ENCODE data around the gene CNOT6.

GRCh38 chr5:180553530-180553929 lies 59.4 kb downstream of the CNOT6 start:
- TF ChIP-seq, protein P1, sequence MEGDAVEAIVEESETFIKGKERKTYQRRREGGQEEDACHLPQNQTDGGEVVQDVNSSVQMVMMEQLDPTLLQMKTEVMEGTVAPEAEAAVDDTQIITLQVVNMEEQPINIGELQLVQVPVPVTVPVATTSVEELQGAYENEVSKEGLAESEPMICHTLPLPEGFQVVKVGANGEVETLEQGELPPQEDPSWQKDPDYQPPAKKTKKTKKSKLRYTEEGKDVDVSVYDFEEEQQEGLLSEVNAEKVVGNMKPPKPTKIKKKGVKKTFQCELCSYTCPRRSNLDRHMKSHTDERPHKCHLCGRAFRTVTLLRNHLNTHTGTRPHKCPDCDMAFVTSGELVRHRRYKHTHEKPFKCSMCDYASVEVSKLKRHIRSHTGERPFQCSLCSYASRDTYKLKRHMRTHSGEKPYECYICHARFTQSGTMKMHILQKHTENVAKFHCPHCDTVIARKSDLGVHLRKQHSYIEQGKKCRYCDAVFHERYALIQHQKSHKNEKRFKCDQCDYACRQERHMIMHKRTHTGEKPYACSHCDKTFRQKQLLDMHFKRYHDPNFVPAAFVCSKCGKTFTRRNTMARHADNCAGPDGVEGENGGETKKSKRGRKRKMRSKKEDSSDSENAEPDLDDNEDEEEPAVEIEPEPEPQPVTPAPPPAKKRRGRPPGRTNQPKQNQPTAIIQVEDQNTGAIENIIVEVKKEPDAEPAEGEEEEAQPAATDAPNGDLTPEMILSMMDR (IDR thresholded peaks at IDR 0.05 in 4 of 5, conservative IDR thresholded peaks at IDR 0.05 in 1 of 5) = no peak
- no peak for TF ChIP-seq POLR2A (IDR thresholded peaks at IDR 0.05)
